ENCODE measurements around the gene ELK4. TPM values are rescaled to one million over a fixed set of nuclear protein-coding genes. Genes with fewer than 3 reads are reported as not detected.

The ELK4 gene
- polyA plus RNA-seq, 1 donor (not counting 4 experiments of a cell fraction or from before 2014, with no cell fraction given): 8.6 TPM

DNA sequence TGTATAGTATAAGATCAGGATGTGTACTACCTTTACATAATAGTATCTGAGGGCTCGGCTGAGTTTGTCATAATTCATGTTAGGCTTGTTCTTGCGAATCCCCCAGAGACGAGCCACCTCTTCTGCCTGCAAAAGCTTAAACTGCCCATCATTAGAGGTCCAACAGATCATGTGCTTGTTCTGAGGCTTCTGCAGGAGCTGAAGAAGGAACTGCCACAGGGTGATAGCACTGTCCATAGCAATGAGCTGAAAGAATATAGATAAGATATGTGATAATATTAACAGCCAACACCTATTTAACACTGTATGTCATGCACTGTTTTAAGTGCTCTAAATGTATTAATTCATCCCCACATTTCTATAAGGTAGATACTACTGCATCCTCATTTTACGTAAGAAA lies 8.2 kb downstream of the ELK4 start:
- H3K4me1 ChIP-seq (ENCODE audit: control insufficient read depth, extremely low read depth, insufficient read depth, low read length): no peaks in the 10 kb centered on the region
- H3K9me3 ChIP-seq (ENCODE audit: control insufficient read depth, low read depth, low read length): no peaks in the 10 kb centered on the region
- H3K79me2 ChIP-seq (ENCODE audit: control insufficient read depth, insufficient read depth, low read length): peaks cover 36% of the 10 kb centered on the region
- no peak for DNase-seq (ENCODE audit: low read depth, low spot score)
- no peak for TF ChIP-seq EZH2 (IDR thresholded peaks at IDR 0.05; ENCODE audit: low read length)
- TF ChIP-seq, protein P1, sequence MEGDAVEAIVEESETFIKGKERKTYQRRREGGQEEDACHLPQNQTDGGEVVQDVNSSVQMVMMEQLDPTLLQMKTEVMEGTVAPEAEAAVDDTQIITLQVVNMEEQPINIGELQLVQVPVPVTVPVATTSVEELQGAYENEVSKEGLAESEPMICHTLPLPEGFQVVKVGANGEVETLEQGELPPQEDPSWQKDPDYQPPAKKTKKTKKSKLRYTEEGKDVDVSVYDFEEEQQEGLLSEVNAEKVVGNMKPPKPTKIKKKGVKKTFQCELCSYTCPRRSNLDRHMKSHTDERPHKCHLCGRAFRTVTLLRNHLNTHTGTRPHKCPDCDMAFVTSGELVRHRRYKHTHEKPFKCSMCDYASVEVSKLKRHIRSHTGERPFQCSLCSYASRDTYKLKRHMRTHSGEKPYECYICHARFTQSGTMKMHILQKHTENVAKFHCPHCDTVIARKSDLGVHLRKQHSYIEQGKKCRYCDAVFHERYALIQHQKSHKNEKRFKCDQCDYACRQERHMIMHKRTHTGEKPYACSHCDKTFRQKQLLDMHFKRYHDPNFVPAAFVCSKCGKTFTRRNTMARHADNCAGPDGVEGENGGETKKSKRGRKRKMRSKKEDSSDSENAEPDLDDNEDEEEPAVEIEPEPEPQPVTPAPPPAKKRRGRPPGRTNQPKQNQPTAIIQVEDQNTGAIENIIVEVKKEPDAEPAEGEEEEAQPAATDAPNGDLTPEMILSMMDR (optimal IDR thresholded peaks at IDR 0.05 in 1 of 3, IDR thresholded peaks at IDR 0.05 in 1 of 3, conservative IDR thresholded peaks at IDR 0.05 in 1 of 3; ENCODE audit: extremely low read depth in 1 of 3, insufficient read depth in 2 of 3, low read length in 3 of 3): no peak
- H3K4me3 ChIP-seq (ENCODE audit: control insufficient read depth in 2 of 3, extremely low read depth in 1 of 3, insufficient read depth in 2 of 3, low read depth in 1 of 3, low read length in 3 of 3): no peak overlapping the region
- H2AFZ ChIP-seq (ENCODE audit: control insufficient read depth, low read length): no peak overlapping the region
- H3K9ac ChIP-seq (ENCODE audit: control insufficient read depth, extremely low read depth, insufficient read depth, low read length): no peak overlapping the region
- no peaks in the 10 kb centered on the region for H3K27me3 ChIP-seq (ENCODE audit: control insufficient read depth, extremely low read depth, insufficient read depth, low read length)
- H3K4me2 ChIP-seq (ENCODE audit: control insufficient read depth, extremely low read depth, insufficient read depth, low read depth, low read length): no peak overlapping the region
- H4K20me1 ChIP-seq (ENCODE audit: control insufficient read depth, extremely low read depth, insufficient read depth, low read length): no peaks in the 10 kb centered on the region
- no peak overlapping the region for H3K27ac ChIP-seq (ENCODE audit: control insufficient read depth, insufficient read depth, low read length)
- no peaks in the 10 kb centered on the region for H3K9me1 ChIP-seq (ENCODE audit: control insufficient read depth, extremely low read depth, insufficient read depth, low read length)
- FAIRE-seq: no peak
- dilution Hi-C loops (cut with MboI; ENCODE audit: extremely low pct_ligation_motif_present, low sequenced_read_pairs): no loop called here
- peaks cover 5% of the 10 kb centered on the region in 2 experiments for H3K36me3 ChIP-seq (ENCODE audit: control insufficient read depth in 2 of 2, extremely low read depth in 1 of 2, insufficient read depth in 2 of 2, low read length in 2 of 2)

DNA sequence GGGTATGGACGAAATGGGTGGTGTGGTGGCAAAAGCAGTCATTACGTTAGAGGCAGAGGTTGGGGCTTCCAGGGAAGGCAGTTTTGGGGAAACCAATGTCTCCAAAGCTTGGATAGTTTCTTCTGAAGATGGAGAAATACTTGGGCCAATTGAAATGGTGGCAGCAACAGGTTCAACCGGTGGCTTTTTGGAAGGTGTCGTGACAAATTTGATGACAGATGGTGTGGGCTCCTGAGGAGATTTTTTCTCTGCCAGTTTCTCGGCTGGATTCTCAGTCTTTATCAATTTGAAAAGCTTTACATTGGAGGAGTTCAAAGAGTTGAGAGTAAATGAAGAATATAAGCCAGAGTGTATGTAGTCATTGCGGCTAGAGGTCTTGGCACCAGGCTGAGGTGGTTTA lies 11.5 kb downstream of the ELK4 start:
- Histone ChIP-seq H2AFZ (ENCODE audit: control insufficient read depth, low read length) (no peak overlapping the region), H3K4me2 (ENCODE audit: control insufficient read depth, extremely low read depth, insufficient read depth, low read depth, low read length) (no peak overlapping the region), H3K79me2 (ENCODE audit: control insufficient read depth, insufficient read depth, low read length) (peaks cover 8% of the 10 kb centered on the region), H3K9me1 (ENCODE audit: control insufficient read depth, extremely low read depth, insufficient read depth, low read length) (no peaks in the 10 kb centered on the region), H3K27me3 (ENCODE audit: control insufficient read depth, extremely low read depth, insufficient read depth, low read length) (no peaks in the 10 kb centered on the region), H4K20me1 (ENCODE audit: control insufficient read depth, extremely low read depth, insufficient read depth, low read length) (no peaks in the 10 kb centered on the region), H3K4me3 (ENCODE audit: control insufficient read depth in 2 of 3, extremely low read depth in 1 of 3, insufficient read depth in 2 of 3, low read depth in 1 of 3, low read length in 3 of 3) (no peak overlapping the region), H3K9me3 (ENCODE audit: control insufficient read depth, low read depth, low read length) (no peaks in the 10 kb centered on the region), H3K9ac (ENCODE audit: control insufficient read depth, extremely low read depth, insufficient read depth, low read length) (no peak overlapping the region), H3K36me3 (ENCODE audit: control insufficient read depth in 2 of 2, extremely low read depth in 1 of 2, insufficient read depth in 2 of 2, low read length in 2 of 2) (peaks cover 5 to 6% of the 10 kb centered on the region in 2 experiments), H3K27ac (ENCODE audit: control insufficient read depth, insufficient read depth, low read length) (no peak overlapping the region), H3K4me1 (ENCODE audit: control insufficient read depth, extremely low read depth, insufficient read depth, low read length) (peaks cover 7% of the 10 kb centered on the region)
- no peak for DNase-seq (ENCODE audit: low read depth, low spot score)
- dilution Hi-C loops (cut with MboI; ENCODE audit: extremely low pct_ligation_motif_present, low sequenced_read_pairs): no loop called here
- FAIRE-seq: no peak
- TF ChIP-seq EZH2 (IDR thresholded peaks at IDR 0.05; ENCODE audit: low read length): no peak
- TF ChIP-seq, protein P1 (optimal IDR thresholded peaks at IDR 0.05 in 1 of 3, IDR thresholded peaks at IDR 0.05 in 1 of 3, conservative IDR thresholded peaks at IDR 0.05 in 1 of 3; ENCODE audit: extremely low read depth in 1 of 3, insufficient read depth in 2 of 3, low read length in 3 of 3): no peak
